ENCODE measurements around the gene DPH5. TPM values are rescaled to one million over a fixed set of nuclear protein-coding genes. Genes with fewer than 3 reads are reported as not detected.

Gene DPH5
- 18.4 and 22.7 TPM in 2 replicates for total RNA-seq

GRCh38 chr1:101025657-101026429 lies at the start of gene DPH5:
Gene DPH5 (minus strand): TSS chr1:101025784. CDS start chr1:101025443, 341 bp downstream.

Other genes starting within 250 kb of the DPH5 start
- 26.6 and 28.4 TPM in 2 replicates for gene EXTL2, start 130.9 kb downstream of the DPH5 start, total RNA-seq
- 28.4 and 33.4 TPM in 2 replicates for gene SLC30A7, start 129.7 kb downstream of the DPH5 start, total RNA-seq
- gene S1PR1, start 211.2 kb upstream of the DPH5 start, total RNA-seq: 14.9 and 16.8 TPM in 2 replicates